Endothelial cell of hepatic sinusoid (primary cell): ENCODE results near the gene DHDH.

Experiments
- in situ Hi-C: cut with HindIII; loops from 2 replicates; pipeline ENCODE4 v1.10.0; 2017; ENCODE audit warnings: low sequenced_read_pairs

The DHDH gene

GRCh38 chr19:48946463-48947257, 13.2 kb downstream of the DHDH start:
- in situ Hi-C loops, result no loop called here

GRCh38 chr19:48947258-48947542, 13.7 kb downstream of the DHDH start:
- in situ Hi-C loops, result no loop called here

- in situ Hi-C loops, result loop anchor here (25.0 kb wide), 1 partner anchor 313 kb away; the partner anchor contains the start of genes CA11 and DBP
Observed at GRCh38 chr19:48950159-48950558, 16.7 kb downstream of the DHDH start.

GRCh38 chr19:48950830-48951519, 17.5 kb downstream of the DHDH start:
- in situ Hi-C loops, result loop anchor here (25.0 kb wide), 1 partner anchor 314 kb away; the partner anchor contains the start of genes CA11 and DBP

- in situ Hi-C loops, result loop anchor here (25.0 kb wide), 1 partner anchor 316 kb away; the partner anchor contains the start of genes CA11 and DBP
Observed at GRCh38 chr19:48953141-48953540, 19.6 kb downstream of the DHDH start.

GRCh38 chr19:48953990-48954594, 20.6 kb downstream of the DHDH start:
- in situ Hi-C loops, result loop anchor here (25.0 kb wide), 1 partner anchor 317 kb away; the partner anchor contains the start of genes CA11 and DBP

GRCh38 chr19:48954595-48955307, 21.3 kb downstream of the DHDH start, which contains the start of gene BAX:
Gene BAX (plus strand): TSS chr19:48954875. CDS start chr19:48954929, 54 bp downstream.
- in situ Hi-C loops, result loop anchor here (25.0 kb wide), 1 partner anchor 317 kb away; the partner anchor contains the start of genes CA11 and DBP

GRCh38 chr19:48955308-48955958, 21.9 kb downstream of the DHDH start:
- in situ Hi-C loops, result loop anchor here (25.0 kb wide), 1 partner anchor 318 kb away; the partner anchor contains the start of genes CA11 and DBP

GRCh38 chr19:48958006-48958405, 24.5 kb downstream of the DHDH start:
- in situ Hi-C loops, result loop anchor here (25.0 kb wide), 1 partner anchor 321 kb away; the partner anchor contains the start of genes CA11 and DBP

- in situ Hi-C loops, result loop anchor here (25.0 kb wide), 1 partner anchor 322 kb away; the partner anchor contains the start of genes CA11 and DBP
Observed at GRCh38 chr19:48959341-48960239, 26.1 kb downstream of the DHDH start.

- in situ Hi-C loops, result loop anchor here (25.0 kb wide), 1 partner anchor 324 kb away; the partner anchor contains the start of genes CA11 and DBP
Observed at GRCh38 chr19:48961051-48961649, 27.7 kb downstream of the DHDH start.

- in situ Hi-C loops, result loop anchor here (25.0 kb wide), 1 partner anchor 324 kb away; the partner anchor contains the start of genes CA11 and DBP
Observed at GRCh38 chr19:48961673-48962028, 28.2 kb downstream of the DHDH start.

GRCh38 chr19:48962029-48962848, 28.7 kb downstream of the DHDH start:
- in situ Hi-C loops, result loop anchor here (25.0 kb wide), 1 partner anchor 325 kb away; the partner anchor contains the start of genes CA11 and DBP

- in situ Hi-C loops, result loop anchor here (25.0 kb wide), 1 partner anchor 326 kb away; the partner anchor contains the start of genes CA11 and DBP
Observed at GRCh38 chr19:48962849-48963165, 29.3 kb downstream of the DHDH start.

- in situ Hi-C loops, result loop anchor here (25.0 kb wide), 1 partner anchor 326 kb away; the partner anchor contains the start of genes CA11 and DBP
Observed at GRCh38 chr19:48963371-48964204, 30.1 kb downstream of the DHDH start.

GRCh38 chr19:48964205-48965039, 30.9 kb downstream of the DHDH start:
- in situ Hi-C loops, result loop anchor here (5.0 to 25.0 kb wide), 2 partner anchors 112 to 327 kb away; partner anchors contain the start of genes CA11 and DBP
